Activated CD8-positive, alpha-beta memory T cell treated with anti-CD3 and anti-CD28 coated beads, Interleukin-2, amount 50 U/mL, for 48 hours (primary cell): Measurements from ENCODE around the gene ZNF85.
A peak's percentile ranks its signal among the peaks of the same experiment; 100 is the strongest.
"Not testable (repeated sequence)": the region's sequence is repeated elsewhere in the genome, so short reads cannot be mapped to it uniquely, and the experiment has no call there.

Source experiments
- DNase-seq: peaks from one replicate; pipeline ENCODE4 v3.0.0-alpha.2; 2020

The ZNF85 gene

GRCh38 chr19:20923077-20923871 lies at the start of gene ZNF85:
Gene ZNF85, plus strand, starts transcription at chr19:20923251. Its CDS starts 150 bp downstream, at chr19:20923401.
- DNase-seq = peak; percentile 89

- DNase-seq = no peak
Observed at GRCh38 chr19:20879501-20879900, 43.5 kb upstream of the ZNF85 start.

- DNase-seq = no peak
Observed at GRCh38 chr19:20912973-20913372, 10.1 kb upstream of the ZNF85 start.

GRCh38 chr19:20925481-20925880 lies 2.4 kb downstream of the ZNF85 start:
- DNase-seq = no peak

- no peak for DNase-seq
Observed at GRCh38 chr19:20926796-20927195, 3.7 kb downstream of the ZNF85 start.

- DNase-seq = no peak
Observed at GRCh38 chr19:20928371-20928770, 5.3 kb downstream of the ZNF85 start.

- DNase-seq = not testable (repeated sequence)
Observed at GRCh38 chr19:20936322-20936947, 13.4 kb downstream of the ZNF85 start.

- DNase-seq = not testable (repeated sequence)
Observed at GRCh38 chr19:20952561-20953095, 29.6 kb downstream of the ZNF85 start.

- no peak for DNase-seq
Observed at GRCh38 chr19:20964798-20965197, 41.7 kb downstream of the ZNF85 start.

- DNase-seq = no peak
Observed at GRCh38 chr19:20968092-20968491, 45.0 kb downstream of the ZNF85 start.

- no peak for DNase-seq
Observed at GRCh38 chr19:20969498-20969897, 46.4 kb downstream of the ZNF85 start.

- DNase-seq = no peak
Observed at GRCh38 chr19:20969898-20970297, 46.8 kb downstream of the ZNF85 start.

GRCh38 chr19:20992788-20993187 lies 69.7 kb downstream of the ZNF85 start:
- DNase-seq = not testable (repeated sequence)

- peak; percentile 88 for DNase-seq
Observed at GRCh38 chr19:20999731-21000352, 76.8 kb downstream of the ZNF85 start.
